Measurements from ENCODE around the gene GAB4.

Gene GAB4

GRCh38 chr22:16975155-16975885 lies 32.7 kb downstream of the GAB4 start:
- no peak for DNase-seq

GRCh38 chr22:16974298-16975084 lies 33.5 kb downstream of the GAB4 start:
- DNase-seq = no peak

GRCh38 chr22:16973591-16974297 lies 34.3 kb downstream of the GAB4 start:
- DNase-seq = no peak

GRCh38 chr22:16972311-16972710 lies 35.7 kb downstream of the GAB4 start:
- no peak for DNase-seq

- no peak for DNase-seq
Measured at GRCh38 chr22:16970446-16970845, 37.6 kb downstream of the GAB4 start.

GRCh38 chr22:16969508-16970327 lies 38.3 kb downstream of the GAB4 start:
- DNase-seq = no peak

- no peak for DNase-seq
Measured at GRCh38 chr22:16968218-16968595, 39.8 kb downstream of the GAB4 start.

GRCh38 chr22:16967453-16968217 lies 40.4 kb downstream of the GAB4 start:
- DNase-seq = no peak

- no peak for DNase-seq
Measured at GRCh38 chr22:16966251-16966650, 41.8 kb downstream of the GAB4 start.

- no peak for DNase-seq
Measured at GRCh38 chr22:16965560-16965959, 42.5 kb downstream of the GAB4 start.

- DNase-seq = no peak
Measured at GRCh38 chr22:16965083-16965482, 42.9 kb downstream of the GAB4 start.

- DNase-seq = no peak
Measured at GRCh38 chr22:16964366-16964765, 43.7 kb downstream of the GAB4 start.

GRCh38 chr22:16963189-16963945 lies 44.7 kb downstream of the GAB4 start:
- no peak for DNase-seq

- no peak for DNase-seq
Measured at GRCh38 chr22:16962501-16962900, 45.5 kb downstream of the GAB4 start.

GRCh38 chr22:16961477-16962186 lies 46.4 kb downstream of the GAB4 start:
- DNase-seq = no peak

- no peak for DNase-seq
Measured at GRCh38 chr22:16960884-16961249, 47.2 kb downstream of the GAB4 start.

- no peak for DNase-seq
Measured at GRCh38 chr22:16960220-16960883, 47.7 kb downstream of the GAB4 start.

- DNase-seq = no peak
Measured at GRCh38 chr22:16959345-16959930, 48.6 kb downstream of the GAB4 start.

- DNase-seq = no peak
Measured at GRCh38 chr22:16958475-16958874, 49.5 kb downstream of the GAB4 start.

- DNase-seq = no peak
Measured at GRCh38 chr22:16957781-16958180, 50.2 kb downstream of the GAB4 start.

Data from NCI-H446 (cell line).